Neural progenitor cell (in vitro differentiated cells): Measurements from ENCODE around the gene SPRED1.
"Not testable (repeated sequence)": the region's sequence is repeated elsewhere in the genome, so short reads cannot be mapped to it uniquely, and the experiment has no call there.

Source experiments
- CTCF ChIP-seq: fragments of 200-600 bp; sonication (generic); IDR thresholded peaks from 2 replicates; pipeline ENCODE4 v1.5.1; 2017; ENCODE audit warnings: antibody characterized with exemption, mild to moderate bottlenecking
- EZH2 ChIP-seq: fragments of 200-600 bp; sonication (generic); IDR thresholded peaks from 2 replicates; pipeline ENCODE4 v1.6.1; 2017; ENCODE audit warnings: antibody characterized with exemption, mild to moderate bottlenecking, moderate library complexity
- EZH2phosphoT487 ChIP-seq: fragments of 200-600 bp; sonication (generic); IDR thresholded peaks from 2 replicates; pipeline ENCODE4 v1.6.1; 2017; ENCODE audit warnings: antibody characterized with exemption

GRCh38 chr15:38237021-38237420, 15.6 kb upstream of the SPRED1 start:
- not testable (repeated sequence) for TF ChIP-seq EZH2, EZH2phosphoT487, CTCF
